Fibroblast of skin of left biceps (primary cell): ENCODE data around the gene SYK.
A peak's percentile ranks its signal among the peaks of the same experiment; 100 is the strongest.

Experiments
- DNase-seq, 2 experiments: peaks; one replicate each; pipeline ENCODE4 v3.0.0-alpha.2; 2013; ENCODE audit warnings: low read depth in 2 of 2

SYK gene

GRCh38 chr9:90906316-90907055, 104.9 kb downstream of the SYK start:
- no peak for DNase-seq

- no peak for DNase-seq
These were observed 105.4 kb downstream of the SYK start for GRCh38 chr9:90907056-90907445.

DNA sequence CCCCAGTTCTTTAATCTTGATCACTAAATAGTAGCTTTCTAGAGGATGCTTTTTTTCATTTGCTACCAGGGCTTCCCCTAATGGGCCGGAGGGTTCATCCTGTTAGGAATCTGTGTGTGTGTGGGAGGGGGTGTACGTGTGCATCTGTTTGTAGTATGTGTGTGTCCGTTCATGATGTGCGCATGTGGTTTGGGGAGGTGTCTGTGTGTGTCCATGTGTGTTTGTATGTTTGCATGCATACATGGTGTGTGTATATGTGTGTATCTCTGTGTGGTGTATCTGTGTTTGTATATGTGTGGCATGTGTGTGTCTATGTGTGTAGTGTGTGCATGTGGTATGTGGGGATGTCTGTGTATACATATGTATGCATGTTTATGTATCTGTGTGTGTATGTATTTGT, 106.2 kb downstream of the SYK start:
- no peak for DNase-seq

DNA sequence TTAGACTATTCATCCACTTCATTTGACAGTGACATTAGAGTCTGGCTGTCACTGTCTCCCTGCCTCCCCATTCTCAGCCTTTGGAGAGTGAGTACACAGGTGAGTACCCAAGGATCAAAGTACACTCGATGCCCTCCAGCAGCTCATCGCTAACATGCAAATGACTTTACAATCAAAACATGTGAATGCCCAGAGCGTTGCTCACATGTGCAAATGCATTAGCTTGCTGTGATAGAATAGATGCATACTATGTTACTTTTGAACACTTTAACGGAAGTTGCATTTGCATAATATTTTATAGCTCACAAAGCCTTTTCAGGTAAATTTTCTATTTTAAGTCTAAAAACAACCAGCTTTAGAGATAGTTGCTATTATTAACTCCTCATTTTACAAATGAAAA, 107.6 kb downstream of the SYK start:
- no peak for DNase-seq

- no peak for DNase-seq
These were observed 108.2 kb downstream of the SYK start for GRCh38 chr9:90909747-90910283.

DNA sequence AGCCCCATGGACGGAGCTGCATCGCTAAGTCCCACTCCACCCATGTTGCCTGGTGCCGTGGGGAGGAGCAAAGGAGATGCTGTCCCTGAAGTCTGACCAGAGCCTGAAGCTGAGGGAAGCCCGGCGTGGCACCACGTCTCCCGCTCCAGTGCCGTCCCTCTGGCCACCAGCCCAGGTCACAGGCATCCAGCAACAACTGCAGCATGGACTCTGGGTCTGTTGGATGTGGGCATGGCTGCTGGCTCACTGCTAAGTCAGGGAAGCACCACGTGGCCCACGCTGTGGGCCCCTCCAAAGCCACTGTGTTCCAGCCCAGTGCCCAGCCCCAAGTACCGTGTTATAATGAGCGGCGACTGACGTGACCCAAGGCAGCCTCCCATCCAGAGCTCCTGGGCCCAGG, 112.6 kb downstream of the SYK start:
- DNase-seq, result no peak

GRCh38 chr9:90914868-90915483, 113.4 kb downstream of the SYK start:
- DNase-seq, result no peak

GRCh38 chr9:90915693-90916092, 114.1 kb downstream of the SYK start:
- DNase-seq, result no peak

GRCh38 chr9:90916147-90916734, 114.6 kb downstream of the SYK start:
- no peak for DNase-seq

DNA sequence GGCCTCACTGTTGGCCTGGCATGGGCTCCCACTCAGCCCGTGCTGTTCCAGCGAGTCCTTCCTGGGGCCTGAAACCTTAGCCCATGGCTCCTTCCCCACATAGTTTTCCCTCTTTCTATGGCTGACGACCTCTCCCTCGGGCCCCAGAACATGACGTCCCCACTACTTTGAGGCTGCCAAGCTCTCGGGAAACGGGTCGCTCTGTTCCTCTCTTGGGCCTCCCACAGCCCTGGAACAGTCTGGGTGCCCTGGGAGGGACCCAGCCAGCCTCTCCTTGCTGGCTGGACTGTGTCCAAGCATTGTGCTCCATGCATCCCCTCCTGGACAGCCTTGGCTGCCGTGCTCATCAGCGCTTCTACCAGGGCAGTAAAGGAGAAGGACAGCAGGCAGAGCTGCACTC, 118.3 kb downstream of the SYK start:
- no peak for DNase-seq

DNA sequence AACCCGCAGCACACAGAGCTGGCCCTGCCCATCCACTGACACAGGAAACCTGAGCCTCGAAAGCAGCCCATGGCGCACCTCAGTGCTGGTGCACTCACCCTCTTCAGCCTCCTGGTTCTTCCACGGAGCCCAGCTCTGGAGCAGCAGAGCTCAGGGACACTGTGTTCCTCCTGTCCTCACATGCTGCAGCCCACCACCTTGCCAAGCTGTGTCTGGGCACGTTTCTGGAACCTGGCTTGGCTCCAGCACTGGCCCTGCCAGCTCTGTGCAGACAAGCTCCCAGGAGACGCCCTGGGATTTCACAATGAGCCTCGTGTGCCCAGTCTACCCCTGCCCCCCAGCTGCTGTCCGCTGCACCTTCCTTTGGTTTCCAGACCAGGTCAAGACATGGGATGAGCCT, 119.5 kb downstream of the SYK start:
- no peak for DNase-seq

DNA sequence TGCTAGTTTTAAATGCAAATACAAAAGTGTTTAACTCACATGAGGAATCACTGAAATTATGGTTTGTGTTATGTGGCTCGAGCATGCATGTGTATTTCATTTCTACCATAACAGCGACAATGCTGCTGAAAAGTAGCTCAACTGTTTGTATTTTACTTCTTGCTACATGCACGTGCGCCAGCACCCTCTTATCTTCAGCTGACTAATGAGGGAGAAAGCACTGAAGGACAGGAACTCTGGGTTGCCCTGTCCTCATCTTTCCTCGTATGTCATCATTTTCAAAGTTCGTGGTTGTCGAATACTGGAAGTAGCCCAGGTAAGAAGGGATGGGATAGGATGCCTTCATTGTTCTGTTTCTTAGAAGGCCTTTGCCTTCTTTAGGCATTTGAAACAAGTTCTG, 120.3 kb downstream of the SYK start:
- DNase-seq, result no peak

DNA sequence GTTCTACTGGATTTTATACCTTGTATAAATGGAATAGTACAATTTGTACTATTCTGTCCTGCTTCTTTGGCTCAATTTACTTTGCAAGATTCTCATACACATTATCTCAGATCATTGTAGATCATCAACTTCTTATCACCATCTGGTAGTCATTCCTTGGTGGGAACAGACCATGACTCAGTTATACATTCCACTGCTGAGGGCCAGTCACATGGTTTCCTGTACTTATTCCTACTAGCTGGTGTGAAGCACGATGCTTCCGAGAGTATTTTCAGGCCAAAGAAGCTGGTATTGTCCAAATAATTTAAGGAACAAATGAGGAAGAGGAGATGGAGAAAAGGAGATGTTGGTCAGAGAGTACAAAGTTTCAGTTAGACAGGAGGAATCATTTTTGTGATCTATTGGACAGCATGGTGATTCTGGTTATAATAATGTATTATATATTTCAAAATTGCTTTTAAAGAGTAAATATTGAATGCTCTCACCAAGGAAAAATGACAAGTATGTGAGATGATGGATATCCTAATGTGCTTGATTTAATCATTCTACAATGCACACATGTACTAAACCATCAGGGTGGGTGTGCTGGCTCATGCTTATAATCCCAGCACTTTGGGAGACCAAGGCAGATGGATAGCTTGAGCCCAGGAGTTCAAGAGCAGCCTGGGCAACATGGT, 124.1 kb downstream of the SYK start:
- DNase-seq, result peak; percentile 78 to 81

DNA sequence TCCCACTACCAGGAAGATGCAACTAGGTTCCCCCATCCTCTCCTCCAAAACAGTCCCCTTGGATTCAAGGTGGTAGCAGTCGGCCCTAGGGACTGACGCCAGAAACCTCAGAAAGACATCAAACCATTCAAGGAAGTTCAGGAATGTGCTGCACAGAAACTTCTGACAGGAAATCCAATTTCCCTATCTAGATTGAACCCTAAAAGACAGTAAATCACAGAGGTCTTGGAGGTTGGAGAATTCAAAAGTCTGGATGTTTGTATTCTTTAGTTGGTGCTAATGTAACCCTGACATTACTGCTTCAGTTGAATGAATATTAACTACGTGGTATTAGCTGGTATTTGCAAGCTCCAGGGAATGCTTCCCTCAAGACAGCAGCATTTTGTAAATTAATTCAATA, 125.3 kb downstream of the SYK start:
- DNase-seq, result no peak

DNA sequence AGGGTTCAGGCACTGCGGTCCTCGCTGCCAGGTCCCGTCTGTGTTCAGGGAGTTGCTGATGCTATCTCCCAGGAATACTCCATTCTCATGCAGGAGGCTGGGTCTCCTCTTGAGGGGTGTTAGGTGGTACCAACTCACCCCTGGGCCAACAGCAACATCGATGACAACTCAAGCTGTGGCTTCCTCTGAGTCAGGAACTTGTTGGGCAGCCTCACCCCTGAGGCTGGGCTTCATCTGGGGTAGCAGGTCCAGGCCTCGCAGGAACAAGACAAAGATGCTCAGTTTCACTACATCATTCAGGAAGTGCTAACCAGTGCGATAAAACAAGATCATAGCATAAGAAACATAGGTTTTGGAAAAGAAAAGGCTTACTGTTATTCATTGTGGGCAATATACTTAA, 125.9 kb downstream of the SYK start:
- no peak for DNase-seq

- DNase-seq, result no peak
These were observed 128.0 kb downstream of the SYK start for GRCh38 chr9:90929626-90930025.

DNA sequence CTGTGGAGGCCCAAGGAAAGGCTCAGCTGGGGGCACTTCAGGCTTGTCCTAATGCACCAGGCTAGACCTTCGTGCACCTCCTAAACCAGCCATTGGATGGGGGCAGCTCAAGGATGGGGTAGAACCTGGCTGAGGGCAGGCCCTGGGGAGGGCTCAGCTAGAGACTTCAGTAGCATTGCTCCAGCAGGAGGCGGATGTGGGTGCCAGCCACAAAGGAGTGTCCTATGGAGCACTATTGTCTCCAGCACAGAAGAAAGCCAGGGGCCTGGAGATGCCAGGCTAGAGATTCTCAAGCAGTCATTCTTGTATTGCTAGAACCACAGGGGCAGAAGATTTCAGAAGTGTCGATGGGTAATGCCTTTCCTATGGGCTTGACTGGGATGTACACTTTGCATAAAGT, 131.8 kb downstream of the SYK start:
- DNase-seq, result no peak

DNA sequence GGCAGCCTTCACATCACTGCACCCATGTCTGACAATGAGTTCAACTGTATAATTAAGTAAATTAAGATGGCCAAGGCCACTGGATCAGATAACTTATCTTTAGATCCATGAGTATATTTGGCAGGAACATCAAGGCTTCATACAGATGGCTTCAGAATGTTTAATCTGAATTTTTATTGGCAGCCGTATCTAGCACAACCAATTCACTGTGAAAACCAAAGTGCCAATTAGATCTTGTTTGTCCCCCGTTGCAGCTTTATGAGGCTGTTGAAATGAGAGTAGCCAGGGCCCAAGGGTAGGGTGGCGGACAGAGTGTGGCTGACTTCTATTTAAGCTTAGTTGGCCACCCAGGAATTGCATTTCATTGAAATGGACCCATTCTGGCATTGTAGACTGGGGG, 137.7 kb downstream of the SYK start:
- DNase-seq, result no peak

DNA sequence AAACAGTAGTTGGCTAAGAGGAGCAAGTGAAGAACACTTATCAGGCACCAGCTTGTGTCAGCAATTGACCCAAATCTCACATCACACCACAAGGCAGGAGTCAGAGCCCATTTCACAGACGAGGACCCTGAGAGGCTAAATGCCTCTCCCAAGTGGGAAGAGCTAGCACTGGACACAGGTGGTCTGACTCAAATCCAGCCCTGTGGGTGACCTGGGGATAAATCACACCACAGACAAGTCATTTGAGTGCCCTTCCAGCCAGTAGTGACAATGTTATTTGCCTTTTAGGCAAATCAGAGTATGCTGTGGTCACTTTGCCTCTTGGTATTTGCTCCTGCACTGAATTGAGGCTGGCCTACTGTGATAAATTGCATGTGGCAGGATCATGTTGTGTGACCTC, 138.7 kb downstream of the SYK start:
- DNase-seq, result no peak

- DNase-seq, result no peak
These were observed 140.0 kb downstream of the SYK start for GRCh38 chr9:90941661-90942060.

GRCh38 chr9:90942555-90942954, 140.9 kb downstream of the SYK start:
- no peak for DNase-seq

DNA sequence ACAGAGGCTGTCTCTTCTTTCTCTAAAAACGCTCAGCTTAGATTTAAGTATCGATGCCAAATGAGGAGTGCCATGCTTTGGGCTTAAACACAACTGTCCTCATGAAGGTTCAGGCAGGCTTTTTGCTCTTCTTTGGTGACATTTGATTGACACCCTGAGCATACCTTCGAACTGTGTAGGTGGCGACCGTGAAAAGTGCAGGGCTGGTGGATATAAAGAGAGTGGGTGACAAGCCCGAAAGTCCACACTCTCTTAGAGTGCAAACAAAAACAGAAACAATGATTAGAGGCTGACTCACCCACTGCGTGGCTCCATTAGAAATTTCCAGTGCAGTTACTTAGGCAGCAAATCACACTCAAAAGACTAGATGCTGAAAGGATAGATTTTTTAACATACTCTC, 141.7 kb downstream of the SYK start:
- DNase-seq, result no peak

DNA sequence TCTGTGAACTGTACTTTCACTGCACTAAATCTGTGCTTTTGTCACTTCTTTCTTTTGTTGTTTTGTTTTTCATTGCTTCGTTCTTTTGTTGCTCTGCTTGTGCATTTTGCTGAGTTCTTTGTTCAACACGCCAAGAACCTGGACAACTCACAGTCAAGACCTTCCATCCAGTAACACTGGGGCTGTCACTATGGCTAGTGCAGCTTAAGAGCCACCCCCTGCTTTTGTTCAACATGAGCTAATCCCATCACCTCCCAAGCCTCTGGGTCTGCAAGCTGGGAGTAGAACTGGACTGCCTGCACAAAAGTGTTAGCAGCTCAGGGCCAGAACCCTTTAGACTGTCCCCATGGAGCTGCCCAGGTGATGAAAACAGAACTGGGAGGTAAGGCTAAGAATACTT, 143.7 kb downstream of the SYK start:
- DNase-seq, result no peak
